Measurements from ENCODE around the gene NKX6-1. TPM values are rescaled to one million over a fixed set of nuclear protein-coding genes. Genes with fewer than 3 reads are reported as not detected.

Gene NKX6-1
- total and polyA plus RNA-seq, 4 donors = 0.02 to 0.20 (median 0.06) TPM; not detected in 1

- TF ChIP-seq CTCF (IDR thresholded peaks at IDR 0.05; ENCODE audit: control extremely low read depth, extremely low read depth) = peak; percentile 22
- Histone ChIP-seq H3K9ac (ENCODE audit: insufficient read depth in 1 of 2, low read length in 2 of 2) (no peak overlapping the region), H3K36me3 (ENCODE audit: control insufficient read depth in 4 of 4, insufficient read depth in 4 of 4, low read length in 4 of 4) (no peaks in the 10 kb centered on the region), H3K27ac (ENCODE audit: low read depth in 1 of 2, low read length in 1 of 2) (no peak overlapping the region), H3K4me3 (no peak overlapping the region), H3K9me3 (ENCODE audit: control insufficient read depth in 4 of 4, insufficient read depth in 3 of 4, low read length in 3 of 4) (peaks cover 0 to 12% (median 0%) of the 10 kb centered on the region in 4 donors), H3K27me3 (ENCODE audit: control insufficient read depth in 3 of 3, insufficient read depth in 3 of 3, low read length in 2 of 3) (peaks cover under 1 to 79% (median 73%) of the 10 kb centered on the region in 3 donors), H3K4me1 (ENCODE audit: control insufficient read depth in 5 of 5, insufficient read depth in 5 of 5, low read length in 5 of 5) (peaks cover 0 to 3% (median 0%) of the 10 kb centered on the region in 5 donors)
- DNase-seq (peak; percentile 74 to 92 (median 88)), ATAC-seq (ENCODE audit: insufficient read depth, low FRiP score) (no peak)
- 6 to 9% methylated on average over 19 of the region's 19 CpGs for WGBS, 2 donors
Observed at GRCh38 chr4:84503495-84504437, 4.7 kb upstream of the NKX6-1 start.

GRCh38 chr4:84502955-84503373, 3.9 kb upstream of the NKX6-1 start:
- no peak overlapping the region for H3K4me3 ChIP-seq
- H3K27me3 ChIP-seq (ENCODE audit: control insufficient read depth in 3 of 3, insufficient read depth in 3 of 3, low read length in 2 of 3) = peaks cover 0 to 79% (median 76%) of the 10 kb centered on the region in 3 donors
- ATAC-seq (ENCODE audit: insufficient read depth, low FRiP score) = no peak
- H3K9ac ChIP-seq (ENCODE audit: insufficient read depth in 1 of 2, low read length in 2 of 2) = no peak overlapping the region
- H3K4me1 ChIP-seq (ENCODE audit: control insufficient read depth in 5 of 5, insufficient read depth in 5 of 5, low read length in 5 of 5) = peaks cover 0 to 10% (median 1%) of the 10 kb centered on the region in 5 donors
- H3K27ac ChIP-seq (ENCODE audit: low read depth in 1 of 2, low read length in 1 of 2) = no peak overlapping the region
- 13 to 18% methylated on average over 18 of the region's 18 CpGs for WGBS, 2 donors
- H3K36me3 ChIP-seq (ENCODE audit: control insufficient read depth in 4 of 4, insufficient read depth in 4 of 4, low read length in 4 of 4) = no peaks in the 10 kb centered on the region
- H3K9me3 ChIP-seq (ENCODE audit: control insufficient read depth in 4 of 4, insufficient read depth in 3 of 4, low read length in 3 of 4) = peaks cover 0 to 12% (median 0%) of the 10 kb centered on the region in 4 donors
- no peak for TF ChIP-seq CTCF (IDR thresholded peaks at IDR 0.05; ENCODE audit: control extremely low read depth, extremely low read depth)
- no peak for DNase-seq

- Histone ChIP-seq H3K4me3 (no peak overlapping the region), H3K4me1 (ENCODE audit: control insufficient read depth in 5 of 5, insufficient read depth in 5 of 5, low read length in 5 of 5) (peaks cover 0 to 11% (median 3%) of the 10 kb centered on the region in 5 donors), H3K36me3 (ENCODE audit: control insufficient read depth in 4 of 4, insufficient read depth in 4 of 4, low read length in 4 of 4) (no peaks in the 10 kb centered on the region), H3K9me3 (ENCODE audit: control insufficient read depth in 4 of 4, insufficient read depth in 3 of 4, low read length in 3 of 4) (peaks cover 0 to 13% (median 0%) of the 10 kb centered on the region in 4 donors), H3K9ac (ENCODE audit: insufficient read depth in 1 of 2, low read length in 2 of 2) (no peak overlapping the region), H3K27ac (ENCODE audit: low read depth in 1 of 2, low read length in 1 of 2) (no peak overlapping the region), H3K27me3 (ENCODE audit: control insufficient read depth in 3 of 3, insufficient read depth in 3 of 3, low read length in 2 of 3) (peaks cover 0 to 79% (median 71%) of the 10 kb centered on the region in 3 donors)
- DNase-seq = no peak
- no peak for TF ChIP-seq CTCF (IDR thresholded peaks at IDR 0.05; ENCODE audit: control extremely low read depth, extremely low read depth)
- 16 to 21% methylated on average over 14 of the region's 14 CpGs for WGBS, 2 donors
- ATAC-seq (ENCODE audit: insufficient read depth, low FRiP score) = no peak
Observed at GRCh38 chr4:84502333-84502954, 3.4 kb upstream of the NKX6-1 start.

Measured in lung (tissue), 12 donors.